ENCODE results near the gene GTF2IRD2. TPM values are rescaled to one million over a fixed set of nuclear protein-coding genes. Genes with fewer than 3 reads are reported as not detected.
"Not testable (repeated sequence)": the region's sequence is repeated elsewhere in the genome, so short reads cannot be mapped to it uniquely, and the experiment has no call there.

Gene GTF2IRD2
- total RNA-seq, 1 donor: 13.9 TPM

DNA sequence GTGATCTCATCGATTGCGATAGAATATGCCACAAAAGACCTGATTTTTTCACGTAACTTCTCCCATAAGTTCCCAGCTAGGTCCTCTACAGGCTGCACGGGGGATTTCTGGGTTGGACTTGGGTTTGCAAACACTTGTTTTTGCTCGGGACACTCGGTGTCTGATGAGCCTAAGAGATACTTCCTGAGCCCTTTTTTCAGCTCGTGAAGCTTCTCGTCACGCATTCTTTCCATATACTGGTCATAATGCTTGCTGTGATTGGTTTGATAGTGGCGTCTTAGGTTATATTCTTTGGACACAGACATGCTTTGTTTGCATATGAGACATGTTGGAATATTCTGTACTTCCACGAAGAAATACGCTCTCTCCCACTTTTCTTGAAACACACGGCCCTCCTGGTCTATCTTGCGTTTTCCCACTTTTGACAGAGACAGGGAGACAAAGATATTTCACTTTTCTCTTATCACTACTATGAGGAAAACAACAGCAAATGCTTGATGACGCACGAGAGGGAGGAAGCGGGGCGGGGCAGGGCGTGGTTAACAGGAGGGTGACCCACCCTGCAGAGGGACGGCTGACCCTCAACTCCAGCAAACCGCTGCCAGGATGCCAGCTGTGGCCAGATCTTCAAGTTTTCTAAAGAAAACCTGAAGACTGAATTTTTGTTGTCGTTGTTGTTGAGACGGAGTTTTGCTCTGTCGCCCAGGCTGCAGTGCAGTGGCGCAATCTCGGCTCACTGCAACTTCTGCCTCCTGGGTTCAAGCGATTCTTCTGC is 53.4 kb downstream of the GTF2IRD2 start:
- DNase-seq (ENCODE audit: low read depth); H3K4me3 ChIP-seq (ENCODE audit: low read depth, low read length): not testable (repeated sequence)

DNA sequence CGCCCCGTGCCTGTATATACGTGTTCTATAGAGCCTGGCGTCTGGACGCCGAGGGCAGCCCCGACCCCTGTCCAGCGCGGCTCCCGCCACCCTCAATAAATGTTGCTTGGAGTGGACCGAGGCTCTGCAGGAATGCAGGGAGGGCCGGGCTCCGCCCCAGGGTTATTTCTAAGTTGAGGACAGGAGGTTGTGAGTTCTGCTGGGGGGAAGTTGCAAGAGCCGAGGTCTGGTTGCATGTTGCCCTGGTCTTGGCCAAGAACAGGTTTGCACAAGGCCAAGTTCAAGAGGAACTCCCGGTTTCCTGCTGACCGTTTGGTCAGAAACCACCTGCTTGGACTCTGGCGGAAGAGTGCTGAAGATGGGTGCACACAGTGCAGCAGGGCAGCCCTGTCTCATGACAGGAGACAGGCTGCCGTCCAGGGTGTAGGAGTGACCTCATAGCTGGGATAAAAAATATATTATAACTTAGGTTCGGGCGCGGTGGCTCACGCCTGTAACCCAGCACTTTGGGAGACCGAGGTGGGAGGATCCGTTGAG is 62.1 kb downstream of the GTF2IRD2 start:
- H3K4me3 ChIP-seq (ENCODE audit: low read depth, low read length); DNase-seq (ENCODE audit: low read depth): not testable (repeated sequence)

DNA sequence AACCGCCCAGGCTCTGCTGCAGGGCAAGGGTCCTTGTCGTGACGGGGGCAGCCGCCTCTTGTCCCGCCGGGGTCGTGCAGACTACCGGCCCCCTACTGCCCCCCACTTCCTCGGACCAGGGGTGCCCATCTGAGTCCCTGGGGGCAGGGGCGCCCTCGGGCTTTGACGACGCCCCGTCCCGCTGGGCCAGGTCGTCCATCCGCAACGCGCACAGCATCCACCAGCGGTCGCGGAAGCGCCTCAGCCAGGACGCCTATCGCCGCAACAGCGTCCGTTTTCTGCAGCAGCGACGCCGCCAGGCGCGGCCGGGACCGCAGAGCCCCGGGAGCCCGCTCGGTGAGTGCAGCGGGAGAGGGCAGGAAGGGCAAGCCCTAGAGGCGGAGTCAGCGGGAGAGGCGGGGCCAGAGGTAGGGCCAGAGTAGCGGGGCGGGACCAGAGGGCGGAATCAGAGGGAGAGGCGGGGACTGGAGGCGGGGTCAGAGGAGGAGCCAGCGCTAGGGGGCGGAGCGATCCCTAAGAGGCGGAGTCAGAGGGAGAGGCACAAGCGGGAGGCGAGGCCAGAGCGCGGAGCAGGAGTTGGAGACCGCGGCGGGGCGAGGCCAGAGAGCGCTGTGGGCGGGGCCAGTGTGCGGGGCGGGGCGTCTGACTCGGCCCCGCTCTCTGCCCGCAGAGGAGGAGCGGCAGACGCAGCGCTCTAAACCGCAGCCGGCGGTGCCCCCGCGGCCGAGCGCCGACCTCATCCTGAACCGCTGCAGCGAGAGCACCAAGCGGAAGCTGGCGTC is 62.8 kb downstream of the GTF2IRD2 start:
- peak; percentile 82 for DNase-seq (ENCODE audit: low read depth)
- H3K4me3 ChIP-seq (ENCODE audit: low read depth, low read length): peak overlapping the region; percentile 42

DNA sequence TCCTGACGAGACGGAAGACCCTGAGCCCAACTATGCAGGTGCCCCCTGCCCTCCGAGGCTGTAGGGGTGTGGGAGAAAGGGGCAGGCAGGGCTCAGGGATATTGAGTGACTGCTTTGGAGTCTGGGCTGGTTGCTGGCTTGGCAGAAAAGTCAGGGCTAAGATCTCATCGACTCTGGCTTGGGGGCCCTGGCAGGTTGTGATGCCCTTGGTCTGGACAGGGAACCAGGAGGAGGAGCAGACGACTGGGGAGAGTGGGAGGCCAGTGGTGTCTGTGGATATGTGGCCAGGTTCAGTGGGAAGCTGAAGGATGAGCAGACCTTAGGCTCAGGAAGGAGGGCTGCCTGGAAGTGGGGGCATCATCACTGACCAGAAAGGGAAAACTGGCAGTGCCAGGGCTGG is 67.8 kb downstream of the GTF2IRD2 start:
- DNase-seq (ENCODE audit: low read depth); H3K4me3 ChIP-seq (ENCODE audit: low read depth, low read length): not testable (repeated sequence)

DNA sequence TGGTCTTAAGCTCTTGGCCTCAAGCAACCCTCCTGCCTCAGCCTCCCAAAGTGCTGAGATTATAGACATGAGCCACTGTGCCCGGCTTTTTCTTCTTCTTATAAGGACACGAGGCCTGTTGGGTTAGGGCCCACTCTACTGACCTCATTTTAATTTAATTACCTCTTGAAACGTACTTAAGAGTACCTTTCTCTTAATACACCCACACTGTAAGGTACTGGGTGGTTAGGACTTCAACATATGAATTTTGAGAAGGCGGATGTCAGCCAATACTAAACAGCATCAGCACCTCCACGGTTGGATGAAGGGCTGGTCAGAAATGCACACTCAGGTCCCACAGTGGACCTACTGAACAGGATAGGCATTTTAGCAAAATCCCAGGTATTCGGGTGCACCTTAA is 69.7 kb downstream of the GTF2IRD2 start:
- not testable (repeated sequence) for DNase-seq (ENCODE audit: low read depth)

DNA sequence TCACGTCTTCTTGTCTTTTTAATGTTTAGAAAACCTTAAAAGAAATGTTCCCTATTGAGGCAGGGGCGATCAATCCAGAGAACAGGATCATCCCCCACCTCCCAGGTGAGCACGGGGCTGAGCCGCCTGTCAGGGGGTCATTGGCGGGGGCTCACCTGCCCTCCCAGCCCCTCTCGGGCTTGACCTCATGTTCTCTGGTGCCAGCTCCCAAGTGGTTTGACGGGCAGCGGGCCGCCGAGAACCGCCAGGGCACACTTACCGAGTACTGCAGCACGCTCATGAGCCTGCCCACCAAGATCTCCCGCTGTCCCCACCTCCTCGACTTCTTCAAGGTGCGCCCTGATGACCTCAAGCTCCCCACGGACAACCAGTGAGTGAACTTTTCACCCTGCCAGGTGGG is 72.4 kb downstream of the GTF2IRD2 start:
- H3K4me3 ChIP-seq (ENCODE audit: low read depth, low read length); DNase-seq (ENCODE audit: low read depth): not testable (repeated sequence)

More for the DNA sequence above, 69.7 kb downstream of the GTF2IRD2 start:
- H3K4me3 ChIP-seq (ENCODE audit: low read depth, low read length): not testable (repeated sequence)

DNA sequence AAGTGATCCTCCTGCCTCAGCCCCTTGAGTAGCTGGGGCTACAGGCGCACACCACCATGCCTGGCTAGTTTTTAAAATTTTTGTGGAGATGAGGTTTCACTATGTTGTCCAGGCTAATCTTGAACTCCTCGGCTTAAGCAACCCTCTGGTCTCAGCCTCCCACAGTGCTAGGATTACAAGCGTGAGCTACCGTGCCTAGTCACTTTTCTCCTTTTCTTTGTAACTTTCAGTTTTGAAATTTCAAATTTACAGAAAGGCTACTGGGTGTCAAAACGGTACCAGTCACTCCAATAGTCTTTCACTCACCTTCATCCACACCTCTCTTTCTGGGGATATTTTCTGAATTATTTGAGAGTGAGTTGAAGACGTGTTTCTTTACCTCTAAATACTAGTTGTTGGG is 76.3 kb downstream of the GTF2IRD2 start:
- H3K4me3 ChIP-seq (ENCODE audit: low read depth, low read length); DNase-seq (ENCODE audit: low read depth): not testable (repeated sequence)

DNA sequence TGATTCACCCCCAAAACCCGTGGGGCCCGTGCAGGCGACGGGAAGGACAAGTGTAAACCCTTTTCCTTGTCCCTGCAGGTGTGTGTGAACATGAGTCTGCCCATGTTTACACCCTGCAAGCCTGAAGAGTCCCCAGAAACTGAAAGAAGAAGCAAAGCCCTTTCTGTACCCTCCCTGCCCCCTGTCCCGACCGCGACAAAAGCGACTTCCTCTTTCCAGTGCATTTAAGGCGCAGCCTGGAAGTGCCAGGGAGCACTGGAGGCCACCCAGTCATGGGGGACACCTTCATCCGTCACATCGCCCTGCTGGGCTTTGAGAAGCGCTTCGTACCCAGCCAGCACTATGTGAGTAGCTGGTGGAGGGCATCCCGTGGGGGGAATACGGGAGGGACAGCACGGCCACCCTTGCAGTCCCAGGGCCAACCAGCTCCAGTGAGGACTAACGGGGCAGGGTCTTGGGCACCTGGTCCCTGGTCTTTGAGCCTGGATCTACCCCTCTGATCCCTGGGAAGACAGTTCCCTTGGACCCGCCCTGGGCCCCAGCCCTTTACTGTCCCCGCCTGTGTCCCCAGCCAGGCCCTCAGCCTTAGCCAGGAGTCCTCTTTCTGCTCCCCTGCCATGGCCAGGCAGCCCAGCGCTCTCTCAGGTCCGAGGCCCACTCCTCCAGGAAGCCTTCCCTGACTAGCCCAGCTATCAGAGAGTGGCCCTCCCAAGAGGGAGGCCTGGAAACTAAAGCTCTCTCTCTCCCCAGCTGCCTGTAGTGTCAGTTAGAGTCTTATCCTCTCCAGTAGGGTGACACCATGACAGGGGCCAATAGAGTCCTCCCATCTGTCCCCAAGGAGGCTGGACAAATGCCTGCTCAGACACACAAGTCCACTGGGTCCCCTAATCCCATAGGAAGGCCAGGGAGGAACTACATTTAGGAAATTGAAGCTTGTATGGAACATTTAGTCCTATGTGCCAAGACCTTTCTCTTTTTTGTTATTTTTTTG is 77.3 kb downstream of the GTF2IRD2 start, which contains the start of gene NCF1:
Gene NCF1, plus strand, starts transcription at position 252 of the 991 bp plus-strand sequence. Its CDS starts 21 bp downstream, at position 273.
- not testable (repeated sequence) for DNase-seq (ENCODE audit: low read depth)

DNA sequence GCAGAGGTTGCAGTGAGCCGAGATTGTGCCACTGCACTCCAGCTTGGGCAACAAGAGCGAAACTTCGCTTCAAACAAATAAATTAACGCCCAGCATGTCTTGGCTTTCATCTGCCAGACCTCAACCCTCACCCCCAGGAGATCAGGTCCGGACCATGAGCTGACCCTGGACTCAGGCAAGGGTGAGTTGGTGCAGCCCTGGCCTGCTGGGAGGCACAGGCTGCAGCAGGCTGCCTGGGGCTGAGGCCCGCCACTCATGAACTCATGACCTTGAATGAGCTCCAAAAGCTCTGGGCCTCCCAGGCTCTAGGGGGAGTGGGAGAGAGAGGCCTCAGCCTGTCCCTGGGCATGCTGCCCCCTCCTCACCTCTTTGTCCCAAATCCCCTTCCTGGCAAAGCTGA is 79.3 kb downstream of the GTF2IRD2 start:
- not testable (repeated sequence) for DNase-seq (ENCODE audit: low read depth); H3K4me3 ChIP-seq (ENCODE audit: low read depth, low read length)

More for the DNA sequence above, 77.3 kb downstream of the GTF2IRD2 start, which contains the start of gene NCF1:
- not testable (repeated sequence) for H3K4me3 ChIP-seq (ENCODE audit: low read depth, low read length)

DNA sequence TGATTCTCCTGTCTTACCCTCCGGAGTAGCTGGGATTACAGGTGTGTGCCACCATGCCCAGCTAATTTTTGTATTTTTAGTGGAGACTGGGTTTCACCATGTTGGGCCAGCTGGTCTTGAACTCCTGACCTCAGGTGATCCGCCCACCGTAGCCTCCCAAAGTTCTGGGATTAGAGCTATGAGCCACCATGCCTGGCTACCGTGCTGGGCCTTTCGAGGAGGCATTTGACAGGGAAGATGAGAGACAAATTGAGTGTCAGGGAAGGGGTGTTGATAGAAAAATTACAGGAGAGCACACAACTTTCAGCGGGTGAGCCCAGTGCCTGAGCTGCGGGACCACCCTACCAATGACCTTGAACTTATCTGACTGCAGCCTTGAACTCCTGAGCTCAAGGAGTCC is 81.3 kb downstream of the GTF2IRD2 start:
- not testable (repeated sequence) for H3K4me3 ChIP-seq (ENCODE audit: low read depth, low read length); DNase-seq (ENCODE audit: low read depth)

DNA sequence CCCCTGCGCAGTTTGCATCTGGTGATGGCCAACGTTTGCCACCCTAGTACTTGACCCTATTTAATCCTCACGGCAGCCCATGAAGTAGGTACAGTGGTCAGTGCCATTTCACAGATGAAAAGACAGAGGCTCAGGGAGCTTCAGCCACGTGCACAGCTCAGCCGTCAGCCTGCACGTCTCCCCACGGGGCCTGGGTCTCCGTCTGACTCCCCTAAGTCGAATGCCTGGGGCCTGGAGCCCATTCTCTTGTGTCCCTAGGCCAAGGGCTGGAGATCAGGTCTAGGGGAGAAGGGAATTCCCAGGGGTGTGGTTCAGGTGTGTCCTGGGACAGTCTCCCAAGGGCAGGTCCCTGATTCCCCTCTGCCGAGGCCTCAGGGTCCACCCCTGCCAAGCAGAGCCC is 84.4 kb downstream of the GTF2IRD2 start:
- not testable (repeated sequence) for H3K4me3 ChIP-seq (ENCODE audit: low read depth, low read length); DNase-seq (ENCODE audit: low read depth)

DNA sequence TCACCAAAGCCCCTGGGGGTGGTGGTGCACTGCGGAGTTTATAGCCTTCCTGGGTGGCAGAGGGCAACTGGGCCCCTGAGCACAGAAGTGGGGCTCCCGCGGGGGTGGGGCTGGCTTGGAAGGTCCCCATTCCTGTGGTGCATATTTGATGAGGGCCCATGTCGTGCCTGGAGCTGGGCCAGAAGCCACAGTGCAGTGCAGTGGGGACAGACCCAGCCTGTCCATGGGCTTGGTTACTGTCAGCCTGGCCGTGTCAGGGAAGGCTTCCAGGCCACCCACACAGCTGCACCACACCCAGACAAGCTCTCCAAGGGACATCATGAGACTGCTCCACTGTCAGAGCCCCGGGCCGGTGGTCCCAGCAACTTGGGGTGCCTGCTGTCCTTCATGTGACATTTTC is 84.9 kb downstream of the GTF2IRD2 start:
- H3K4me3 ChIP-seq (ENCODE audit: low read depth, low read length); DNase-seq (ENCODE audit: low read depth): not testable (repeated sequence)

DNA sequence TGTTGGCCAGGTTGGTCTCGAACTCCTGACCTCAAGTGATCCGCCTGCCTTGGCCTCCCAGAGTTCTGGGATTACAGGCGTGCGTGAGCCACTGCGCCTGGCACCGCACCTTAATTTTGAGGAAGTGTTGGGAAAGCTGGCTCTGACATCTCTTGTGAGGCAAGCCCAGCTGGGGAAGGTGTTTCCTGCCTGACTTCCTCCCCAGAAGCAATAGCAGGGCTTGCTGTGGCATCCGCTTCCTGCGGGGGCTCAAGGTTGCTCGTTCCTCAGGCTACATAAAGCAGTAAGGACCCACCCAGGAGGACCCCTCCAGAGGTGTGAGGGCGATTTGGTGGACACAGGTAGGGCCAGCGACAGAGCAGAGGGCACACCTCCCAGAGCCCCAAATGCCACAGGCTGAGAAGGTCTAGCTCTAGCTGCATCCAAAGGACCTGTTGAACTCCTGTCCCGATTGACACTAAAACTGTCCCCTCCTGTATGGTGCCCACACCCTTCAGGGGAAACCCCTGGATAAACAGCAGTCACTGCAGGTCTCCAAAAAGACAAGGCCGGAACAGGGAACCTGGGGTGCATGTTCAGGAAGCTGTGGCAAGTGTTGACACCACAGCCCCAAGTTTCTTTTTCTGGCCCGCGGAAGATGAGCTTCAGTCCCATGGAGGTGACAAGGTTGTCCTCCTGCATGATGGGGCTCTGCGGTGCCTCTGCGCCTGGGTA is 86.0 kb downstream of the GTF2IRD2 start:
- H3K4me3 ChIP-seq (ENCODE audit: low read depth, low read length); DNase-seq (ENCODE audit: low read depth): not testable (repeated sequence)

DNA sequence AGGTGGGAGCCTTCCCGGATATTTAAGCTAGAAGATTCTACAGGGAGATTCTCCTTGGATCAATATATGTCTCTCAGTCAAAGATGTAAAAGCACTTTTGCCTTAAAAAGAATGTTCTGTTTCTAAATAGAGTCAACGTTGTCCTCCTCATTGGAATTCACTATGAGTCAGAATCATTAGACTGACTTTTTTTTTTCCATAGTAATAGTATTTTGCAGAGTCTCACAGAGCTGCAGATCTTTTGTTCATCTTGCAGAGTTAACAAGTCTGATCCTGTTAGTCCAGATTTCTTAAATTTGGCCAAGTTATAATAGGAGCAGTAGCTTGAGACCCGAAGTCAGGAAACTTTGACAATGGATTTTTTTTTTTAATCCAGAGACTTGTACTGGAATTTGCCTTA is 92.4 kb downstream of the GTF2IRD2 start:
- H3K4me3 ChIP-seq (ENCODE audit: low read depth, low read length); DNase-seq (ENCODE audit: low read depth): not testable (repeated sequence)

DNA sequence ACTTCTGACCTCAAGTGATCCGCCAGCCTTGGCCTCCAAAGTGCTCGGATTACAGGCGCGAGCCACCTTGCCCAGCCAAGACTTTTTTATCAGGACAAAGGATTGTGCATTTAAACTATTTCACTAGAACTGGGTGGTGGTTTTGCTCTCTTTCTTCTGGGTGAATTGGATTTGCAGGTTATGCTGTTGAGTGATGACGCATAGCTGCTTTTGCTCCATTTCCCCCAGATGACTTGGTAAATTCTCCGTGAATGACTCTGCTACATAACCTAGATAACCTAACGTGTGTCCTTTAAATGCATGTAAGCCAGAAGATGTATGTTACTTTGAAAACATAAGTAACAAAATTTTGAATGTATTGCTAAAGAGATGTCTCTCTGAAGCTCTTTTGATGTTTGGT is 93.1 kb downstream of the GTF2IRD2 start:
- H3K4me3 ChIP-seq (ENCODE audit: low read depth, low read length): not testable (repeated sequence)

DNA sequence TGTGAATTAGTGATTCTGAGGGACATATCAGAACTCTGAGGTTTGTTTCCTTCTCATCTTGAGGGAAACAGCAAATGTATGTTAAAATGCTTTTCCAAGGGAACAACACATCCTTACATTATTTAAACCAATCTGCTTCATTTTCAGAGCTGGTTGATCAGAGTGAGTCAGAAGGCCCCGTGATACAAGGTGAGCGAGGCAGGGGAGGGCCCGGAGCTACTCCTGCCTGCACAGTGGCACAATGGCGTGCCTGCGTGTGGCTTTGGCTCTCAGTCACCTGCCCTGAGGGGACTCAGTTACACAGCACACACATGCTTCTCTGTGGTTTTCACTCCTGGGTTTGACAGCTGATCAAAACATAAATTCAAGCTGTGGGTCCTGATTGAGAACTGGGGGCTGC is 94.7 kb downstream of the GTF2IRD2 start:
- not testable (repeated sequence) for H3K4me3 ChIP-seq (ENCODE audit: low read depth, low read length); DNase-seq (ENCODE audit: low read depth)

More for the DNA sequence above, 93.1 kb downstream of the GTF2IRD2 start:
- not testable (repeated sequence) for DNase-seq (ENCODE audit: low read depth)

DNA sequence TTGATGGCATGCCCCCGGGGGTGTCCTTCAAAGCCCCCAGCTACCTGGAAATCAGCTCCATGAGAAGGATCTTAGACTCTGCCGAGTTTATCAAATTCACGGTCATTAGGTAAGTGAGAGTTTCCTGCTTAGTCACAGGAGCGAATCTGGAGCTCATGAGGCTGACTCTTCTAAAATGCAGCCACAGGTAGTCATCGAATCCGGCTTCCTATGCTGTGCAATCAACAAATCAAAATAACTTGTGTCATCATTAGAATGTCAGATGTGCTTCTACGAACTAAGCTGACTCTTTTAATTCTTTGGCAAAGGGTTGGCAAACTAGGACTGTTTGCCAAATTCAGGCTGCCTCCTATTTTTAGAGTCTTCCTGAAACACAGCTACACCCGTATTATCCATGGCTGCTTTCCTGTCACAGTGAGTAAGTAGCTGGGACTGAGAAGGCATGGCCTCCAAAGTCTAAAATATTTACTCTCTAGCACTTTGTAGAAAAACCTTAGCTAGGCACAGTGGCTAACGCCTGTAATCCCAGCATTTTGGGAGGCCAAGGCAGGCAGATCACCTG is 97.4 kb downstream of the GTF2IRD2 start:
- not testable (repeated sequence) for DNase-seq (ENCODE audit: low read depth); H3K4me3 ChIP-seq (ENCODE audit: low read depth, low read length)

All from fibroblast of the aortic adventitia (primary cell).